HG02973 (cell line): ENCODE measurements around the gene TNFRSF9.

ENCODE experiments used
- ATAC-seq: cut with Tn5 transposase; IDR thresholded peaks from one replicate; pipeline ENCODE4 v1.9.1; 2021; ENCODE audit warnings: moderate library complexity; ENCODE audit not compliant: unreplicated experiment

The TNFRSF9 gene

DNA sequence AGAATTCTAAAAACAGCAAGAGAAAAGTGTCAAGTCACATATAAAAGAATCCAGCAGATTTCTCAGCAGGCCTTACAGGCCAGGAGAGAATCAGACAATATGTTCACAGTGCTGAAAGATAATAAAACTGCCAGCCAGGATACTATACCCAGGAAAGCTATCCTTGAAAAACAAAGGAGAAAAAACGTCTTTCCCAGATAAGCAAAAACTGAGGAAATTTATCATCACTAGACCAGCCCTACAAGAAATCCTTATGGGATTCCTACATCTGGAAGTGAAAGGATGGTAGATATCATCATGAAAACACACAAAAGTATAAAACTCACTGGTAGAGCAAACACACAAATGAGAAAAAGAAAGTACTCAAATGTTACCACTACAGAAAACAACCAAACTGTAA lies 62.6 kb downstream of the TNFRSF9 start:
- ATAC-seq = no peak

DNA sequence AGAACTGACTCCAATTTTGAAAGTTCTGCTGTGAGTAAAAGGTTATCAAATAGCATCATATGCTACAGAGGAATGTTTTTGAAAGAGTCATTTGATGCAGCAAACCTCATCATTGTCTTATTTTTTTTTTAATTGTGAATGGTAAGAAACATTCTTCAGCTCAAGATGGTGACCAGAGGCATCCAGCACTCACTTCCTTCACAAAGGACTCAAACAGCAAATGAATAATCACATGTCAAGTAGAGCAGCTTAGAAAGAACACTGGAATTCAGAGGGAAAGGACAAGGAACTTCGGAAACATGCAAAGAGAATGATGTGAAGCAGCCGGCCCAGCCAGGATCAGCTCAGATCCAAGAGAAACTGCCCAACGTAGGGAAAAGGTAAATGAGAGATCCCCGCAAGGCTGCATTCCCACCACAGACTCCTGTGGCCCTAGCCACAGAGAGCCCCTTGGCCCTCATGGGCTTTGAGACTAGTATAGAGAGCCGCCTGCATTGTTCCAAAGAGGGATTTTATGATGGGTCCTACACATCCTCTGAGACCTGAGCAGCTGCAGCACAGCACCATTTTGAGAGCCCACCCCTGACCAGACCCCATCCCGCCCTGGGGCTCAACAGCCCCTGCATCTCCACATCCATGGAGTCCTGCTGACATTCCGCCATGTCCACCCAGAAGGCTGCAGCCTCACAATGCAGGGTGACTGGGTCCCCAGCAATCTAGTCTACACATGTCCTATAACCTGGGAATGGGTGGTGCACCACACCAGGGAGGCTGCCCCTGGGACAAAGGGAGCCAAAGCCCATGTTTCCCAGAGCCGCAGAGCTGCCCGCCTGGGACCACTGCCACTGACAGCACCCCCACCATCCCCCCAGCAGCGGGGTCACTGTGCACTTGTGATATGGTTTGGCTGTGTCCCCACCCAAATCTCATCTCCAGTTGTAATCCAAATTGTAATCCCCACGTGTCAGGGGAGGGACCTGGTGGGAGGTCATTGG lies 66.5 kb downstream of the TNFRSF9 start:
- no peak for ATAC-seq

DNA sequence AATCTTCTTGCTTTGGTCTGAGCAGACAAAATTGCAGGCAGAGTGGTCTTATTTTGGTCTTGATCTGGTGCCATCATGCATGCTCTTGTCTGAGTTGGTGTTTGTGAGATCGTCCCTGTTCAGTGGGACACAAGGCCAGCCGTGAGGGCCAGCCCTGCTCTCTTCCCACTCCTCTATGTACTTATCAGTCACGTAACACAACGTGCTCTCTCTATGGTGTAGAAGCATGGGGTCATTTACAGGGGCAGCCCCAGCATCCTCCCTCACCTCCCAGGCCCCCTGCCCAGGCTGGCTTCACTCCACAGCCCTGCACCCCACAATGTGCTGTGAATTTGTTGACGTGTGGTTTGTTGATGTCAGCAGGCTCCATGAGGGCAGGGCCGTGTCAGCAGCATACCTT lies 69.5 kb downstream of the TNFRSF9 start:
- no peak for ATAC-seq

DNA sequence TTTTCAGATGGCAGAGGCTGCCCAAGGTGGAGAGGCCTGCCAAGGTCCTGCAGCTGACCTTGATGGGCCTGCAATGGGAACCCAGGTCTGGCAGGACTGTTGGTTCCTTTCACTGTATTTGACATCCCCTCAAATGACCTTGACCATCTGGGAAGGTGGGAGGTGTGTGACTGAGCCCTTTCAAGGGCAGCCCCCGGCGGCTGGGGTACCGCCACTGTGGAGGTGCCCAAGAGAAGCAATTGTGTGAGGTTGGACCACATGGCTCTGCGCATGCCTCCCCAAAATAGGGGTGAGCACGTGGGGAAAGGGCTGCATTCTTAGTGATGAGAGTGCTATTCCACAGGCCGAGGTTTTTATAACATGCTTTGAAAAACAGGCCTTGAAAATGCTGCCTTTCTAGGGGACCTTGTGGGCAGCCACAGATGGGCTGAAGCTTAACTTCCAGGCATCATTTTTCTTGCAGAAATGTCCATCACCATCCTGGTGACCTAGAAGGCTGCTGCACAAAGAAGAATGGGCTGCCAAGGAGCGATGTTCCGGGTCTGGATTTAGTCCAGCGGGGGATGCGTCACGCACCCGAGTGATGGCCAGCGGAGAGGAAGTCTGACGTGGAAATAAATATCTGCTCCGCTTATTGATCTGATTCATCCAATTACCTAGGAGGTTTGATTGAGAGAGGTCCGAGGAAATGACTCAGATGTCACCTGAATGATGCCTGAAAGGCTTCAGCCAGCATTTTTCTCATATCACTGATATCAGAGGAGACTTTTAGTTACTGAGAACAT lies 71.3 kb downstream of the TNFRSF9 start:
- no peak for ATAC-seq

DNA sequence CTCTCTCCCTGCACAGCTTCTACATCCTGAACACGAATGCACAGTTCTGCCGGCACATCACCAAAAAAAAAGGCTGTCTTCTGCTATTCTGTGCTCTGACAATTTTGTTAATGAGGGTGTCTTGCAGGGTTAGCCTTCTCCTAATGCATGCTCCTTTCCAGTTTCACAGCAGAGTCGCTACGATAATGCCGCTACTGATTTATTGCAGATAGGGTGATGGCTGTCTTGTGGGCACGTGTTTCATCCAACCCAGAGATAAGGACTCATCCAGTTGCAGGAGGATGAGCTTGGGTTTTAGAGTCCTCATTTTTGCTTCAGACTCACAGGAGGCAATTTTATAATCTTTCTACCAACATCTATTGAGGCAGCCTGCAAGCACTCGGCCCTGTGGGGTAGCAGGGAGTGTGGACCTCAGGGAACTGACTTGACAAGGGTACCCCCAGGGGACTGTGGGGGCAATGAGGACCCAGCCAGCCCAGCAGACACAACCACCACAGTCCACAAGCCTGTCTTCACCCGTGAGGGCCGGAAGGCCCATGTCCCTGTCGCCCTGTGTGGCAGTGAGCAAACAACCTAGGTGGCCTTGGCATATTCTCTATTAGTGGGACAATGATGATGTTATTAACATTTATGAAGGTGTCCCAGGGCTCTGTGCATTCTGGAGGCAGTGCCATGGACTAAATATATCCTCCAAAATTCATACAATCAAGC lies 72.4 kb downstream of the TNFRSF9 start:
- no peak for ATAC-seq

DNA sequence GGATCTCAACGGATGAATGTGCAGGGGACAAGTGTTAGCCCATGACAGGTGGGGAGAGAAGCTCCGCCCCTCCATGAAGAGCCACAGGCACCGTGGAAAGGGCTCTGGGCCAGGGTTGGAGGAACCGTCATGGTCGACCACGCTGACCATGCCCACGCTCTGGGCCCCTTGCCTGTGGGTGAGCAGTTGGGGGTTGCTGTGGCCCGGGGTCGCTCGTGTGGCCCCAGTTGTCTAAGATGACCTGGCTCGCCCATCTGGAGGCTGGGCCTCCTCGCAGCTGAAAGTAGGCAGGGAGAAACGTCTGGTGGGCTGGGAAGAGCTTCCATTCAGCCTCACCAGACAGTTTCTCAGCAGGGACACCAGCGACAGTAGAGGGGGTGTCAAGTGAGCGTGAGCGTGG lies 74.7 kb downstream of the TNFRSF9 start:
- no peak for ATAC-seq
